GM18867 (cell line): ENCODE results near the gene EFNA5.

Source experiments
- ATAC-seq: cut with Tn5 transposase; IDR thresholded peaks from one replicate; pipeline ENCODE4 v1.9.1; 2021; ENCODE audit warnings: mild to moderate bottlenecking, moderate library complexity; ENCODE audit not compliant: unreplicated experiment

The EFNA5 gene

DNA sequence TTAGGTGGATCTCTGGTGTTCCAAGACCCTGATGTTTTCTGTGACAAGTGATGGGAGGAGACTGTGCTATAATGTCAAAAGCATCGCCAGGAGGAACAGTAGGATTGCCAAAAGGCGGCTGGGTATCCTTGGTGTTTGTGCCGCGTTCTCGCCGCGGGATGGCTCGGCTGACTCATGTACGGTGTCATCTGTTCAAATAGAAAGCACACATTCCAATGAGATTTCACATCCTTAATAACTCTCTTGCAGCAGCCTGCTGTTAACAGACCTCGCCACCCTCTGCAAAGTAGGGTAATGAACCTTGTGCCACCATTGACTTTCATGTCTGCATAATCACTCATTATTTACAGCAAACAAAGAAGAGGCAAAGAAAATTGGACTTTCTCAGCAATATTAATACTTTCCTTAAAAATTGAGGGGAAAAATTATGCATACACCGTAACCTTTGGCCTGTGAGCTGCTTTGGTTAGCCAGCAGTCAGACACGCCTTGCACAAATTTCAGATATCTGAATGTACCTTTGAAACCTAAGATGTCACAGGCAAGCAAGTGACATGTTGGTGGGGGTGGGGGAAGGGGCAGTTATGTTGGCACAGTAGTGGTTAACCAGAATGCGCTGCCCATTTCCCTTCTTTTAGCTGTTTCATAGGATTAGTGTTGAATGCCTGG, 289.4 kb downstream of the EFNA5 start:
- no peak for ATAC-seq

DNA sequence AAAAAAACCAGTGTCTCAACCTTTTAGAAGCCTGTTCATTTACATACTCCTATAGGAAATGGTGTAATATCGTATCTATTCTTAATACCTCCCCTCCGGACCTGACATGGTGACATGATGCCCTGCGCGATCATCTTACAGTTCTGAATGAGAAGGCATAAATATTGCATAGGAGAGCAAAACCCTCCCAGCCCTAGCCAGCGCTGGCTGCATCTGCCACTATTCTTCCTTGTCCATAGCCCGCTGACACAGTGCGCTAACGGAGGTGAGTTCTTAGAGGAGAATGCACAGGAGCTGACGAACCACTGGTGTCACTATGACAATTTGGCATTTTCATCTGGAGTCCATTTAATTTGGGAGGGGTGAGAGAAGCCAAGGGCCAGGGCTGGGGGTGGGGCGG, 290.1 kb downstream of the EFNA5 start:
- no peak for ATAC-seq

- ATAC-seq, result no peak
Measured at GRCh38 chr5:107378218-107378899, 292.4 kb downstream of the EFNA5 start.

DNA sequence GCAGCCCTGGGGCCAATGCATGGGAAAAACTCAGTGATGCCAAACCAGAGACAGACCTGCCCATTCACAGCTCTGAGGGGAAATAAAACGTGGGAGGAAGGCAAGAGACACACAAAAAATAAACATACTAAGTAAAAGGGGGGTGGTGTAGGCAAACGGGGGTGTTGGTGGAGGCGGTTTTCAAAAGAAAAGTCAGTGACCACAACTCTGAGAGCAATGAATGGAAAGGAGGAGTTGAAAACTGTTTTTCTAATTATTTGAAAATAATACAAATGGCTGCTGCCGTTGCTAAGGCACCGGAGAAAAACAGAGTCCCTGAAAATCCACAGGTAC, 293.5 kb downstream of the EFNA5 start:
- no peak for ATAC-seq

GRCh38 chr5:107376546-107377276, 294.0 kb downstream of the EFNA5 start:
- ATAC-seq, result no peak

DNA sequence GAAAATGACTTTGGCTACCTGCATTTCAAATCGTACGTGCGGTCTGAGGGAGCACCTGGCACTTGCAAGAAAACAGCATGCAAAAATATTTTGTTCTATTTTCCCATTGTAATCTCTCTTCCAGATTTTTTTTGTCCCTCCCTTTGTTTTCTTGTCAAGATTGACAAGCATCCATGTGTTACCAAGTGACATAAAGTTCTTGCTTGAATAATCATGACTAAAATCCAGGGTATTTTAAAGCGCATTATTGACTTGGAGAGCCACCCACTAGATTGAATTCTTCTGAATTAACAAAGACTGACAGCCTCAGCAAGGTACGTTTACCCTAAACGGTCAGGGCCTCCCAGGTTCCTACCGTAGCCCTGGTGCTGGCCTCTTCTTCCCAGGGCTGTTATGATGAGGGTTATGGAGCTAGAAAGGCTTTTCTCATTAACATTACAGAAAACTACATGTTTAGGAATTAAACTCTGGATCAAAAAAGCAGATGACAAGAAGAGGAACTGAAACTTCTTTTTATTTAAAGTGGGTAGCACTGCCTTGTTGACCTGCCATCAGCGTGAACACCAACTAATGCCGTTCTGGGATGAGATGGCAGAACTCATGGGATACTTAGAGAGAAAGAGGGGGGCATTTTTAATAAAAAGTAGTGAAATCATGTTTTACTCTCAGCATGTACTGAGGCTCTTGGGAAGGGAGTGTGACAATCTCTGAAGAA, 297.0 kb downstream of the EFNA5 start:
- ATAC-seq, result peak; percentile 74

DNA sequence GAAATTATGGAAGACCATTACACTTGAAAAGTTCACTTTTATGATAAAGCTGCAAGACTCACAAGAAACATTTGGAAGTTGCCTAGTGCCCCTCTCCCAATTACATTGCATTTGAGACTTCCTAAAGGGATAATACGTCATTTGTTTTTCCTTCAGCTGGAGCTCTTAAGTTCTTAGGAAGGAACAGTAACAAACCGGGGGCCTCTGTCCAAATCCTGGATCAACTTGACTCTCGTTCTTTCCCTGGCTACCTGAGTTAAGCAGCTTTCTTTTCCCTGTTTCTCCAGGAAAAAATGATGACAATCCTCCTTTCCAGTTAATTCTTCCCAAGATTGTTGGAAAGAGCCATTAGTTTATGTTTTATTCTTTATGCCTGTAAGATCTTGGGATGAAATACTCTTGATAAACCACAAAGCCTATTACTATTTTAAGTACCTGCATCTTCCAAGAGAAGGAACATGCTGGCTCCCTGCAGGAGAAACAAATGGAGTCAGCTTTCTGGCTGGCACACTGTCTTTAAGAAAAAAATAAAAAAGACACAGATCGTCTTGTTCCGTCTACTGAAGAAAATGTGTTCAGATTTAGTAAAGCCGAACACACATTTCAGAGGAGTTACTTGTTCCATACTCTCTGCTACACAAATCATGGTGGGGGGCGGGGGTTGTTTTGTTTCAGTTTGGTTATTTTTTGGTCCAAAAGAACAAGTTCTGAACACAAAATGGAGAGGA, 297.9 kb downstream of the EFNA5 start:
- ATAC-seq, result no peak

DNA sequence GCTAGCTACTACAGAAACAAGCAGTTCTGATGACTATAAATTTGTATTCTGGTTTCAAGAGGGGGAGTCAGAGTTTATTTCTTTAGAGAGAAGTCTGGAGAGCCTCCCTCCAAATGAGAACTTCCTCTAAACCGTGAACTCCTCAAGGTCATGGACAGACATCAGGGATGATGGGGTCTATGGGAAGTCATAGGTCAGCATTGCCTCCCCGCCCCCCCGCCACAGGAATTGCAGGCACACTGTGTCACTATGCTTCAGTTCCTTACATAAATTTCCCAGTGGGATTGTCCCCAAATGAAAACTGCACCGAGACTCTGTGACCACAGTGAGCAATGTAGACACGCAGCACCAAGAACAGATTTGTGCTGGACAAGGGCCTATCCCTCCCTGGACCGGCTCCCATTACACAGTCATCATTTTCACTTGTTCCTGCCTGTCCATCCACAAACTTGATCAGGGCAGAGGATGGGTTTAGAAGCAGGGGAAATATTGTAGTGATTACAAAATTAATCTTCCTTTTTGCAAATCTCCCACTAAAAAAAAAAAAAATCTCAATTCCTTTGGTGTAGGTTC, 300.3 kb downstream of the EFNA5 start:
- no peak for ATAC-seq

DNA sequence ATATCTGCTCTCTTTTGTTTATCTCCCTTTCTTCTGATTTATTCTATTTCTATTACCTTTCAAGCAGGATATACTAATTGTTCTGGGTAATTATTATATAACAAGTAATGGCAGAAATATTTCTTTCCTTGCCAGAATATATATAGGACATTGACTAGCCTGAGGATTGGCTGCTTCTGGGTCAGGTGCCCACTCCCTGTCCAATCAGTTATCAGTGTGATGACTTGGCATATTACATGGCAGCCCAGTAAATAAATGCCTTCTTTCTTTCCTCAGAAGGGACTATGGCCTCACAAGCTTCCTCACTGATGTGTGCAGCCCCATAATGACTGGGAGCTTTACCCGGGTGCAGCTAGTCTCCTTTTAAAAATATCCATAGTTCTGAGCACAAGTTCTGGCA, 301.1 kb downstream of the EFNA5 start:
- ATAC-seq, result no peak

DNA sequence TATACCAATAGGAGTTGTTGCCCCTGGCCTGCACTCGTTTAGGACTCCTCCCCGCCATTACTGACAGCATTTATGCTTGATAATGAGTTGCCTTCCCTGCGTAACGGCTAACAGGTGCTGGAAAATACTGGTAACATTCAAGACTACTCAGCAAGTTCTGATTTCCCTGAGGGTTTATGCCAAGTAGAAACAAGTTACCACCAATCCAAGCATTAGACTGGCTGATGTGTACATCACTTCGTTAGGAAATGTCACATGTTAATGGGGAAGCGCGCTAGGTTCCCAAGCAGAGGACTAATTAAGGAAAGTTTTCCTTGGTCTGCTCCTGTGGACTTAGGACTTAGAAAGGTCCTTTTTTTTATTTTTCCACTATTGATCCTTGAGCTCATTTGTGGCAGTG, 302.1 kb downstream of the EFNA5 start:
- ATAC-seq, result no peak

DNA sequence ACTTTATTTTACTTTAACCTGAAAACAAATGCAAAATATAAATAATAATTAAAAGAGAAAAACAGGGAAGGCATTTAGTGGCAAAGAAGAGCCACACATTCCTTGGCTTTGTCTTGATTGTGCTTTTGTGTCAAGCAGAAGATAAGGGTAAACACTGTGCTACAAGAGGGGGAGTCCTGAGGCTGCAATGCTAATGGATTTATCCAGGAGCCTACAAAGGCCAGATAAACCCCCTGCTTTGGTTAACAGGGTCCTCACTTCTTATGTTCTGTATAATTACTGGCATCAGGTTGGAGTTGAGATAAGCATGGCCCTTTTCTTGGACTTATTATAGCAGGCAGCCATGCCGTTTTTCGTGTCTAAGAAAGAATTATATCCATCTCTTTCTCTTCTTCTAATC, 302.8 kb downstream of the EFNA5 start:
- ATAC-seq, result no peak

DNA sequence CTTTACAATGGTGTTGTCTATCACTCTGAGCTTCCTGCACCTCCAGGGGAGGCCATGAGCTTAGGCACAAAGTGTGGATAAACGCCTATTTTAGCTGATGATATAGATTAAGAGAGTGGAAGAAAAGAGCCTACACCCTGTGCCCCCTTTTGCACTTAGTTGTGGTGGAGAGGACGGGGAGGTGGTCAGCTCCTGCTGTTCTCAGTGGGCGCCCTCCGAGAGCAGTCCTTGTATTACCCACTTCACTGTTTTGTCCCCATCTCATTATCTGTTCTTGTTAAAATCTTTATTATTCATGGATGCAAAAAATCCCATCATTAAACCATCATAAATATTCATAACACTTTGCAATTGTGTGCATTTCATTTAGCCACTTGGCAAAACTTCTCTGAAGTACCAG, 303.3 kb downstream of the EFNA5 start:
- no peak for ATAC-seq

DNA sequence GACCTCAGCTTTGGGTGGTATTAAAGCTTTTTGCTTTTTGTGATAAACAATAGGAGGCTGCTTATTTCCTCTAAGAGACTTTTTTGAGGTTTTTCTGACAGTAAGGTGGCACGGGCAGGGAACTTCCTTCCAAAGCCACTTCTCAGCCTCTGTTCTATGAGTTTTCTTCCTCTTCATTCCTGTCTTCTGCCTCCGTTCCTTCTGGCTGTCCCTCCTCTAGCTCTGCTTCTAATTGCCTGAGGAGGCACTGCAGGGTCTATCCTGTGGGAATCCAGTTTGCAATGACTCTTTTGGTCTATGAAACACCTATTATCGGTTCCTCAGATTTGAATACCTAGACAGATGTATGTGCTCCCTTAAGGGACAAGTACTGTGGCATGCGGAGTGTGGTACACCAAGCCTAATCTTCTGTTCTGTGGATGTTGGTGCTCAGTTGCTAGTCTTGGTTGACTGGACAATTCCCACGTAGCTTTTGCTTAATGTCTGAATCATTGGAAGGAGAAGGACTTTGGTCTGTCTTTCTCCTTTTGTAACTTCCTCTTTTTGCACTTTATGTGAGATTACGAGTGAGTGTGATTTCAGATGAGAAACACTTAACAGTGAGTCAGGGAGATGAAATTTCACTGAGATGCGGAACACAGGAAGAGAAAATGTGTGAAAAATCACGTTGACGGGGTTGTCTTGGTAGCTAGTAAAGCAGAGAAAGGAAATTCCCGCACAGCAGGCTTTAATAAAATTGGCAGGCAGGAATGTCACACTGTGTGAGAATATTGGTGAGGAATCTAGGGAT, 305.2 kb downstream of the EFNA5 start:
- peak; percentile 63 for ATAC-seq

GRCh38 chr5:107364443-107365319, 306.1 kb downstream of the EFNA5 start:
- peak; percentile 1 for ATAC-seq

DNA sequence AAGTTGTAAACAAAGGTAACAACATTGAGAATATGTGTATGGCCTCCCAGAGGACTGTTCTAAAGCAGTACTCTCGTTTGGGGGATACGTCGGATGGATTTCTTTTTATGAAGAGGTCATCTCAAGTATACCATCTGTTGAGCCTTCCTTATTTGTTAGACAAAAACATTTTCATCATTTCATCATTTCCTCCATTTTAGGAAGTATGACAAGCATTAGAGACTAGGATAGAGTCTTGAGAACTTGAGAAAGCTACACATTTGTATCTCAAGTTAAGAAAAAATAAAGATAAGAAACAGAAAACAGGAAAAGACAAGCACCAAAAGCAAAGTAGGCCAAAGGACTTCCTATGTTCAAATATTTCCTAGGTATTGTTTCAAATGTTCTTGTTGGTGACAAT, 307.0 kb downstream of the EFNA5 start:
- ATAC-seq, result no peak

GRCh38 chr5:107361945-107362344, 308.8 kb downstream of the EFNA5 start:
- ATAC-seq, result no peak

GRCh38 chr5:107359916-107360234, 310.9 kb downstream of the EFNA5 start:
- ATAC-seq, result no peak

DNA sequence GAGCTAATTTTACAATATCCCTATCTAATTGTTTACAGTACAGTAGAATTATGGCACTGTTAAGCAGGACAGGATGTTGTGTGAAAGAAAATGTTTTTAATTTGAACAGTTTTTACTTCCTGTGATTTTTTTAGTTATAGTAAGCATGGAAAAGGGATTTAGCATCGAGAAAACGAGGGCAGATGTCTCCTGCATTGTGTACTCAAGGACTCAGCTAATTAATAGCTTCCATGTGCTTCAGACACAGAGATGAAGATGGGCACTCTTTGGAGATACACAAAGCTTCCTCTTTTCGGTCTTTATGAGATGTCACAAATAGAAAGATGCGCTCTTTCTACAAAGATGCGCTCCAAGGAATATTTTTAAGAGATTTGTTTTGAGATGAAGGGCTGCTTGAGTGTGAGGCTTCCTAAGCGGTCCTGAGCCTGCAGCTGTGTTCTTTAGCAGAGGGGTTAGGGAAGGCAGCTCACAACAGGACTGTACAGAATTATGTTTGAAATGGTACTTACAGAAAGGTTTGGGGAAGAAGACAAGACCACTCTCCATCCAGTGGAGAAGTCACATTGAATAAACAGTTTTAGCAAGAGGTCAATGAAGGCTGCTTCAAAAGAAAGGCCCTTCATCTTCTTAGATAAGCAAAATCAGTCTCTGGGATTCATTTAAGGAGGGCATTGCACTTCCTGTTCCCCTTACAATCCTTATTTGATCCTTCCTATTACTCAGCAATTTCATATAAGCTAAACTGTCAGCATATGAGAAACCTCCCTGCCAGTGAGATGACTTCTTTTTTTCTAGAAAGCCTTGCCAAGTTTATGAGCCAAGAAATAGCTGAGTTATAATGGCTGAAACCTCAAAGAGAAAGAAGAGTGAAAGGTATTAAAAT, 311.5 kb downstream of the EFNA5 start:
- no peak for ATAC-seq
